ENCODE results near the gene ABAT. TPM values are rescaled to one million over a fixed set of nuclear protein-coding genes. Genes with fewer than 3 reads are reported as not detected.

The ABAT gene
- total RNA-seq, 3 donors from 2014 or later: 12.1 to 25.5 (median 16.5) TPM

GRCh38 chr16:8826278-8826879, 152.0 kb downstream of the ABAT start:
- no peak for DNase-seq
- TF ChIP-seq CTCF (IDR thresholded peaks at IDR 0.05): no peak
- ATAC-seq: no peak

GRCh38 chr16:8828541-8829165, 154.2 kb downstream of the ABAT start:
- peaks cover 4% of the 10 kb centered on the region for H3K36me3 ChIP-seq (ENCODE audit: low read depth)
- intact Hi-C loops (cut with DNase I, micrococcal nuclease): loop anchor here in 1 of 2 donors (10.0 kb wide), 1 partner anchor 56 kb away; the partner anchor contains the start of gene LITAFD
- TF ChIP-seq CTCF (IDR thresholded peaks at IDR 0.05): no peak
- no peak overlapping the region for H3K4me3 ChIP-seq
- ATAC-seq (no peak), DNase-seq (no peak)
- H3K9me3 ChIP-seq: no peaks in the 10 kb centered on the region
- no peaks in the 10 kb centered on the region for H3K4me1 ChIP-seq (ENCODE audit: low read depth)

More at GRCh38 chr16:8826278-8826879, 152.0 kb downstream of the ABAT start:
- intact Hi-C loops (cut with DNase I, micrococcal nuclease): loop anchor here in 1 of 2 donors (10.0 kb wide), 1 partner anchor 58 kb away; the partner anchor contains the start of gene LITAFD
- Histone ChIP-seq H3K4me1 (ENCODE audit: low read depth) (no peaks in the 10 kb centered on the region), H3K4me3 (no peak overlapping the region), H3K9me3 (no peaks in the 10 kb centered on the region), H3K36me3 (ENCODE audit: low read depth) (peaks cover 4% of the 10 kb centered on the region)

GRCh38 chr16:8831450-8831849, 157.0 kb downstream of the ABAT start:
- no peak for ATAC-seq
- Histone ChIP-seq H3K4me3 (no peak overlapping the region), H3K4me1 (ENCODE audit: low read depth) (no peaks in the 10 kb centered on the region), H3K9me3 (no peaks in the 10 kb centered on the region), H3K36me3 (ENCODE audit: low read depth) (peaks cover 4% of the 10 kb centered on the region)
- no peak for TF ChIP-seq CTCF (IDR thresholded peaks at IDR 0.05)
- no peak for DNase-seq
- intact Hi-C loops (cut with DNase I, micrococcal nuclease): no loop called here

- H3K36me3 ChIP-seq (ENCODE audit: low read depth): peaks cover 4% of the 10 kb centered on the region
- no peak overlapping the region for H3K4me3 ChIP-seq
- ATAC-seq (no peak), DNase-seq (no peak)
- no peaks in the 10 kb centered on the region for H3K9me3 ChIP-seq
- H3K4me1 ChIP-seq (ENCODE audit: low read depth): no peaks in the 10 kb centered on the region
- no peak for TF ChIP-seq CTCF (IDR thresholded peaks at IDR 0.05)
- intact Hi-C loops (cut with DNase I, micrococcal nuclease): no loop called here
These were observed 157.7 kb downstream of the ABAT start for GRCh38 chr16:8831871-8832716.

- no peak for TF ChIP-seq CTCF (IDR thresholded peaks at IDR 0.05)
- peaks cover 4% of the 10 kb centered on the region for H3K36me3 ChIP-seq (ENCODE audit: low read depth)
- no peaks in the 10 kb centered on the region for H3K4me1 ChIP-seq (ENCODE audit: low read depth)
- H3K4me3 ChIP-seq: no peak overlapping the region
- no peaks in the 10 kb centered on the region for H3K9me3 ChIP-seq
- ATAC-seq (no peak), DNase-seq (no peak)
- intact Hi-C loops (cut with DNase I, micrococcal nuclease): no loop called here
These were observed 158.3 kb downstream of the ABAT start for GRCh38 chr16:8832717-8833105.

Other genes starting within 250 kb of the ABAT start
- gene TMEM114, start 84.1 kb upstream of the ABAT start, total RNA-seq: under 1 TPM in 1 of 3 donors, not detected in 2; 0.60 TPM
- gene METTL22, start 52.9 kb upstream of the ABAT start, total RNA-seq: 10 to 100 TPM; 24.1 to 41.0 (median 30.8) TPM
- gene TMEM186, start 123.0 kb downstream of the ABAT start, total RNA-seq: 10 to 100 TPM; 12.2 to 13.9 (median 13.2) TPM
- gene PMM2, start 123.2 kb downstream of the ABAT start, total RNA-seq: 10 to 100 TPM; 46.4 to 77.9 (median 74.9) TPM
- gene CARHSP1, start 194.4 kb downstream of the ABAT start, total RNA-seq: 10 to 100 TPM; 42.7 to 69.4 (median 56.8) TPM
- not detected for gene LITAFD, start 207.7 kb downstream of the ABAT start, total RNA-seq